Measurements from ENCODE around the gene UPK3BL2.
"Not testable (repeated sequence)": the region's sequence is repeated elsewhere in the genome, so short reads cannot be mapped to it uniquely, and the experiment has no call there.

The UPK3BL2 gene

GRCh38 chr7:102517550-102518147 is 25.8 kb downstream of the UPK3BL2 start, which contains the start of gene RASA4B:
TSS of gene RASA4B (minus strand) at chr7:102517777. CDS start at chr7:102517710, 67 bp downstream.
- not testable (repeated sequence) for H3K36me3 ChIP-seq (ENCODE audit: control insufficient read depth, insufficient read depth, low read length); H3K4me1 ChIP-seq (ENCODE audit: control insufficient read depth, insufficient read depth, low read length); H3K4me3 ChIP-seq (ENCODE audit: low read length); H3K27ac ChIP-seq (ENCODE audit: low read depth, low read length); H3K9ac ChIP-seq (ENCODE audit: low read length); H3K27me3 ChIP-seq (ENCODE audit: control insufficient read depth, insufficient read depth, low read length)

GRCh38 chr7:102516951-102517350 is 26.5 kb downstream of the UPK3BL2 start:
- not testable (repeated sequence) for H3K4me3 ChIP-seq (ENCODE audit: low read length); H3K4me1 ChIP-seq (ENCODE audit: control insufficient read depth, insufficient read depth, low read length); H3K36me3 ChIP-seq (ENCODE audit: control insufficient read depth, insufficient read depth, low read length); H3K27me3 ChIP-seq (ENCODE audit: control insufficient read depth, insufficient read depth, low read length); H3K9ac ChIP-seq (ENCODE audit: low read length); H3K27ac ChIP-seq (ENCODE audit: low read depth, low read length)

GRCh38 chr7:102515889-102516288 is 27.6 kb downstream of the UPK3BL2 start:
- H3K27me3 ChIP-seq (ENCODE audit: control insufficient read depth, insufficient read depth, low read length); H3K27ac ChIP-seq (ENCODE audit: low read depth, low read length); H3K36me3 ChIP-seq (ENCODE audit: control insufficient read depth, insufficient read depth, low read length); H3K4me1 ChIP-seq (ENCODE audit: control insufficient read depth, insufficient read depth, low read length); H3K9ac ChIP-seq (ENCODE audit: low read length); H3K4me3 ChIP-seq (ENCODE audit: low read length): not testable (repeated sequence)

GRCh38 chr7:102514881-102515721 is 28.4 kb downstream of the UPK3BL2 start:
- H3K27me3 ChIP-seq (ENCODE audit: control insufficient read depth, insufficient read depth, low read length); H3K9ac ChIP-seq (ENCODE audit: low read length); H3K4me3 ChIP-seq (ENCODE audit: low read length); H3K36me3 ChIP-seq (ENCODE audit: control insufficient read depth, insufficient read depth, low read length); H3K4me1 ChIP-seq (ENCODE audit: control insufficient read depth, insufficient read depth, low read length); H3K27ac ChIP-seq (ENCODE audit: low read depth, low read length): not testable (repeated sequence)

GRCh38 chr7:102512642-102513221 is 30.8 kb downstream of the UPK3BL2 start:
- not testable (repeated sequence) for H3K4me1 ChIP-seq (ENCODE audit: control insufficient read depth, insufficient read depth, low read length); H3K9ac ChIP-seq (ENCODE audit: low read length); H3K36me3 ChIP-seq (ENCODE audit: control insufficient read depth, insufficient read depth, low read length); H3K27me3 ChIP-seq (ENCODE audit: control insufficient read depth, insufficient read depth, low read length)
- Histone ChIP-seq H3K4me3 (ENCODE audit: low read length) (peak overlapping the region; percentile 4), H3K27ac (ENCODE audit: low read depth, low read length) (peak overlapping the region; percentile 72)

GRCh38 chr7:102511860-102512522 is 31.5 kb downstream of the UPK3BL2 start:
- H3K9ac ChIP-seq (ENCODE audit: low read length); H3K4me1 ChIP-seq (ENCODE audit: control insufficient read depth, insufficient read depth, low read length); H3K36me3 ChIP-seq (ENCODE audit: control insufficient read depth, insufficient read depth, low read length); H3K27me3 ChIP-seq (ENCODE audit: control insufficient read depth, insufficient read depth, low read length); H3K4me3 ChIP-seq (ENCODE audit: low read length): not testable (repeated sequence)
- H3K27ac ChIP-seq (ENCODE audit: low read depth, low read length): peak overlapping the region; percentile 72

- not testable (repeated sequence) for H3K4me1 ChIP-seq (ENCODE audit: control insufficient read depth, insufficient read depth, low read length); H3K36me3 ChIP-seq (ENCODE audit: control insufficient read depth, insufficient read depth, low read length); H3K27ac ChIP-seq (ENCODE audit: low read depth, low read length); H3K27me3 ChIP-seq (ENCODE audit: control insufficient read depth, insufficient read depth, low read length); H3K4me3 ChIP-seq (ENCODE audit: low read length); H3K9ac ChIP-seq (ENCODE audit: low read length)
These were observed 32.9 kb downstream of the UPK3BL2 start for GRCh38 chr7:102510575-102510974.

GRCh38 chr7:102507410-102508088 is 35.9 kb downstream of the UPK3BL2 start:
- H3K27me3 ChIP-seq (ENCODE audit: control insufficient read depth, insufficient read depth, low read length); H3K9ac ChIP-seq (ENCODE audit: low read length); H3K4me1 ChIP-seq (ENCODE audit: control insufficient read depth, insufficient read depth, low read length); H3K27ac ChIP-seq (ENCODE audit: low read depth, low read length); H3K36me3 ChIP-seq (ENCODE audit: control insufficient read depth, insufficient read depth, low read length); H3K4me3 ChIP-seq (ENCODE audit: low read length): not testable (repeated sequence)

- H3K27ac ChIP-seq (ENCODE audit: low read depth, low read length); H3K4me1 ChIP-seq (ENCODE audit: control insufficient read depth, insufficient read depth, low read length); H3K9ac ChIP-seq (ENCODE audit: low read length): not testable (repeated sequence)
These were observed 38.0 kb downstream of the UPK3BL2 start for GRCh38 chr7:102505298-102506185.

GRCh38 chr7:102503141-102503540 is 40.4 kb downstream of the UPK3BL2 start:
- not testable (repeated sequence) for H3K27ac ChIP-seq (ENCODE audit: low read depth, low read length); H3K36me3 ChIP-seq (ENCODE audit: control insufficient read depth, insufficient read depth, low read length); H3K9ac ChIP-seq (ENCODE audit: low read length); H3K4me1 ChIP-seq (ENCODE audit: control insufficient read depth, insufficient read depth, low read length); H3K27me3 ChIP-seq (ENCODE audit: control insufficient read depth, insufficient read depth, low read length); H3K4me3 ChIP-seq (ENCODE audit: low read length)

More at GRCh38 chr7:102505298-102506185, 38.0 kb downstream of the UPK3BL2 start:
- not testable (repeated sequence) for H3K27me3 ChIP-seq (ENCODE audit: control insufficient read depth, insufficient read depth, low read length); H3K4me3 ChIP-seq (ENCODE audit: low read length); H3K36me3 ChIP-seq (ENCODE audit: control insufficient read depth, insufficient read depth, low read length)

- not testable (repeated sequence) for H3K9ac ChIP-seq (ENCODE audit: low read length); H3K4me3 ChIP-seq (ENCODE audit: low read length); H3K4me1 ChIP-seq (ENCODE audit: control insufficient read depth, insufficient read depth, low read length); H3K27me3 ChIP-seq (ENCODE audit: control insufficient read depth, insufficient read depth, low read length); H3K36me3 ChIP-seq (ENCODE audit: control insufficient read depth, insufficient read depth, low read length); H3K27ac ChIP-seq (ENCODE audit: low read depth, low read length)
These were observed 45.2 kb downstream of the UPK3BL2 start for GRCh38 chr7:102498321-102498720.

Measured in rectal smooth muscle tissue (tissue), 1 donor.